AG04450 (cell line): ENCODE data around the gene DBNDD1. TPM values are rescaled to one million over a fixed set of nuclear protein-coding genes. Genes with fewer than 3 reads are reported as not detected.

Source experiments
- CTCF ChIA-PET: fragments of 300-600, 350-600 bp; formaldehyde crosslinking; extraction: SDS; loops from one replicate; lab custom pipeline; 2022; ENCODE audit warnings: antibody characterized with exemption, inconsistent platforms; lab: Charles Lee
- POLR2A ChIA-PET: fragments of 350-600 bp; formaldehyde crosslinking; extraction: SDS; loops from one replicate; lab custom pipeline; 2021; ENCODE audit warnings: antibody characterized with exemption, inconsistent platforms; lab: Yijun Ruan, JAX
- DNase-seq: peaks from one replicate; pipeline ENCODE4 v3.0.0-alpha.2; 2011; ENCODE audit warnings: low read depth, low spot score
- H3K27ac ChIP-seq: one replicate; pipeline ENCODE4 v1.5.1; 2012; ENCODE audit warnings: low read depth, low read length, control low read depth
- H3K27me3 ChIP-seq: one replicate; pipeline ENCODE4 v1.6.0; 2012; ENCODE audit warnings: low read length; ENCODE audit not compliant: control insufficient read depth, insufficient read depth
- H3K4me3 ChIP-seq: 2 replicates; pipeline ENCODE4 v1.5.1; 2011; ENCODE audit warnings: mild to moderate bottlenecking, low read depth, low read length, control low read depth
- H3K9me3 ChIP-seq: 2 replicates; pipeline ENCODE4 v1.5.1; 2012; ENCODE audit warnings: low read length; ENCODE audit not compliant: control insufficient read depth, insufficient read depth
- polyA plus RNA-seq: library from polyadenylated mRNA; depleted of rRNA; stranded (reverse); fragments of >200 nt; gene quantifications from 2 replicates; pipeline ENCODE4 v1.2.3, GENCODE V29; 2011
- TF ChIP-seq, protein P1 (sequence below): IDR thresholded peaks from 2 replicates; pipeline ENCODE4 v1.5.1; 2011; ENCODE audit warnings: low read depth, low read length, control low read depth, inconsistent platforms

Gene DBNDD1
- polyA plus RNA-seq, 1 experiment, result 9.2 TPM

DNA sequence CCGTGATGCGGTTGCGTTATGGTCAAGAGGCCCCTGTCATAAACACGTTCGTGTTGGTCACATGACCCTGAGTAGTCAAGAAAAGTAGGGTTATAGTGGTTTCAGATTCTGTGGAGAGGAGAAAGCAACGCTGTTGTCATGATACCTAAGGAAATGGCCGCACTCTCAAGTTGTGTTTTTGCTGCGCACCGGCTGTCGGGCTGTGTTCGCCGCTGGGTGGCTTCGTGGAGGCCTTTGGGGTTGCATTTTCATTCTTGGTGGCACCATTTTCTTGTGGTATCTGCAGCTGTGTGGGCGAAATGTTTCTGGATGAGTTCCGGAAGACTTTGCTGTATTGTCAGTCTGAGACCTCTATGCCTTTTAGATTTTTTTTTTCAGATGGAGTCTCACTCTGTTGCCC lies 35.7 kb downstream of the DBNDD1 start:
- CTCF ChIA-PET, result no interaction called here
- H3K27ac ChIP-seq, result peak overlapping the region; percentile 21
- TF ChIP-seq, protein P1, sequence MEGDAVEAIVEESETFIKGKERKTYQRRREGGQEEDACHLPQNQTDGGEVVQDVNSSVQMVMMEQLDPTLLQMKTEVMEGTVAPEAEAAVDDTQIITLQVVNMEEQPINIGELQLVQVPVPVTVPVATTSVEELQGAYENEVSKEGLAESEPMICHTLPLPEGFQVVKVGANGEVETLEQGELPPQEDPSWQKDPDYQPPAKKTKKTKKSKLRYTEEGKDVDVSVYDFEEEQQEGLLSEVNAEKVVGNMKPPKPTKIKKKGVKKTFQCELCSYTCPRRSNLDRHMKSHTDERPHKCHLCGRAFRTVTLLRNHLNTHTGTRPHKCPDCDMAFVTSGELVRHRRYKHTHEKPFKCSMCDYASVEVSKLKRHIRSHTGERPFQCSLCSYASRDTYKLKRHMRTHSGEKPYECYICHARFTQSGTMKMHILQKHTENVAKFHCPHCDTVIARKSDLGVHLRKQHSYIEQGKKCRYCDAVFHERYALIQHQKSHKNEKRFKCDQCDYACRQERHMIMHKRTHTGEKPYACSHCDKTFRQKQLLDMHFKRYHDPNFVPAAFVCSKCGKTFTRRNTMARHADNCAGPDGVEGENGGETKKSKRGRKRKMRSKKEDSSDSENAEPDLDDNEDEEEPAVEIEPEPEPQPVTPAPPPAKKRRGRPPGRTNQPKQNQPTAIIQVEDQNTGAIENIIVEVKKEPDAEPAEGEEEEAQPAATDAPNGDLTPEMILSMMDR, result no peak
- no peaks in the 10 kb centered on the region for H3K9me3 ChIP-seq
- H3K27me3 ChIP-seq, result no peaks in the 10 kb centered on the region
- DNase-seq, result no peak
- H3K4me3 ChIP-seq, result no peak overlapping the region
- POLR2A ChIA-PET, result no interaction called here

DNA sequence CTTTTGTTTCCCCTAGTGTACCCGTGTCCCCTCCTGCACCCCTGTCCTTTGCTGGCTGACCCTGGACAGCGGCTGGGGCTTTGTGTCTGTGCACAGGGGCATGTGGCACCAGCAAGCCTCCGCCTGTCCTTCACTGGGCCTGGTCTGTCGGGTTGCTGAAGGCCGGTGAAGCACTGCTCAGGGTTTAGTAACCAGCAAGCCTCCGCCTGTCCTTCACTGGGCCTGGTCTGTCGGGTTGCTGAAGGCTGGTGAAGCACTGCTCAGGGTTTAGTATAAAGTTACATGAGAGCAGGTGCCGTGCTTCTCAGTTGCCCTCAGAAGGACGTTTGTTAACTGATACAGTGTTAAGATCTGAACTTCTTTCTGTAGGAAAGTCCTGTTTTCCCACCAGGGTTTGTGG lies 36.9 kb downstream of the DBNDD1 start:
- Histone ChIP-seq H3K4me3 (no peak overlapping the region), H3K9me3 (no peaks in the 10 kb centered on the region), H3K27ac (no peak overlapping the region), H3K27me3 (no peaks in the 10 kb centered on the region)
- CTCF ChIA-PET, result no interaction called here
- DNase-seq, result no peak
- TF ChIP-seq, protein P1, result no peak
- POLR2A ChIA-PET, result no interaction called here

DNA sequence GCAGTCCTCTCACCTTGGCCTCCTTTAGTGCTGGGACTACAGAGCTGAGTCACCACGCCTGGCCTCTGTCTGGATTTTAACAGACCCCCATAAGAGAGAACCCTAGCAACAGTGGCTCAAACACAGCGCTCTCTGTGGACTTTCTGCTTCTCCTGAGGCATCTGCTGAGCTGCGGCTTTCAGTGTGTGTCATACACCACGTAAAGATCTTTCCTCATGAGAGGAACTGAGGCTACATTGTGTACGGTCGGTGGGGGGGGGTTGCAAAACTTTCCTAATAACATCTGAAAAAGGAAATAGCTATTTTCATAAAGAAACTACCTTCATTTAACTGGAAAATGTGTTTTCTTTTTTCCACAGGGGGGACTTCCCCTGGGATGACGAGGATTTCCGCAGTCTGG lies 37.8 kb downstream of the DBNDD1 start:
- Histone ChIP-seq H3K4me3 (no peak overlapping the region), H3K9me3 (no peaks in the 10 kb centered on the region), H3K27me3 (no peaks in the 10 kb centered on the region), H3K27ac (no peak overlapping the region)
- ChIA-PET CTCF (no interaction called here), POLR2A (interaction anchor here (0.9 kb wide), 1 partner anchor 9 kb away, joined by 4 read pairs; no protein-coding TSS in a partner anchor)
- TF ChIP-seq, protein P1, result no peak
- no peak for DNase-seq

DNA sequence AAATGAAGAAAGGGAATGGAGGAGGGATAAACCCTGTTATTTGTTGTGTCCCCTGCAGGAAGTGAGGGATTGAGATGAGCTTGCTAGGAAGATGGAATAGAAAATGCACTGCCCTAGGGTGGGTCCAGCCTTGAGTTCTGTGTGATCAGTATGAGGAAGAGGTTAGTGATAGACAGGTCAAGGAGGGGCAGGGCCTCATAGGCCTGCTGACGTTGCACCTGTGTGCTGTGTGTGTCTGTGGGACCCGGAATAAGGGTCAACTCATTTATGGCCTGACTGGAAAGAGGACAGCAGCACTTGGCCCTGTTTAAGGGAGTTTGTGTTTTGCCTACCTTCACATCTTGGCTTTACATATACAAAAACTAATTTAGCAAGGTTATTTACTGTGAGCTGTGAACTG lies 44.4 kb downstream of the DBNDD1 start:
- H3K9me3 ChIP-seq, result peaks cover 16% of the 10 kb centered on the region
- H3K27ac ChIP-seq, result no peak overlapping the region
- no peak for DNase-seq
- CTCF ChIA-PET, result no interaction called here
- POLR2A ChIA-PET, result no interaction called here
- H3K27me3 ChIP-seq, result no peaks in the 10 kb centered on the region
- H3K4me3 ChIP-seq, result no peak overlapping the region
- TF ChIP-seq, protein P1, result no peak

DNA sequence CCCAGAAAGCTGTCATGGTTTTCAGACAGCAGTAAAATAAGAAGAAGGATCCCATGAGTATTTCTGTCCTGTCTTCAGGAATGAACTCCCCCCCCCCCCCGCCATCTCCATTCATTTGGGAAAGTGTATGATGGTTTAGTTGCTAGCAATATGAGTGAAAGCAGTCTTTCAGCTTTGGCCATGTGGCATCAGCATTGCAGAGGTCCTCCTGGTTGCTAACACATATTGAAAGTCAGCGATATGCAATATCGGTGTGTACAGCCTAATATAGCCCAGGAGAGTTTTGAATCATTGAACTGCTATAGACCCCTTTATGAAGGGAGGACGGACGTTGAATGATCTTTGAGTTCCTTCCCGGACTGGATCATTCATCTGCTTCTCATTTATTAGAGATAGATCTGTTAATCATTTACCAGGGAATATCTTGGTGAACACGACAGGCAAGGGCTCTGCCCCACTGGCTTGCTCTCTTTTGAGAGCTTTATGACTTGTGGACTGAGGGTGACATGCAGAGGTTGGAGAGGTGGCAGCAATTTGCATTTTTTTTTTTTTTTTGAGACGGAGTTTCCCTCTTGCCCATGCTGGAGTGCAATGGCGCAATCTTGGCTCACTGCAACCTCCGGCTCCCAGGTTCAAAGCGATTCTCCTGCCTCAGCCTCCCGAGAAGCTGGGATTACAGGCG lies 45.5 kb downstream of the DBNDD1 start:
- ChIA-PET POLR2A (interaction anchor here (0.5 to 1.0 kb wide), 4 partner anchors 11 to 47 kb away, joined by 3 to 8 read pairs (median 5); no protein-coding TSS in a partner anchor), CTCF (interaction anchor here (0.6 kb wide), 1 partner anchor 181 kb away, joined by 3 read pairs; no protein-coding TSS in a partner anchor)
- TF ChIP-seq, protein P1, result no peak
- H3K27me3 ChIP-seq, result no peaks in the 10 kb centered on the region
- peaks cover 16% of the 10 kb centered on the region for H3K9me3 ChIP-seq
- H3K4me3 ChIP-seq, result peak overlapping the region; percentile 97
- no peak for DNase-seq
- H3K27ac ChIP-seq, result no peak overlapping the region
